ENCODE measurements around the gene VPS13C. TPM values are rescaled to one million over a fixed set of nuclear protein-coding genes. Genes with fewer than 3 reads are reported as not detected.

VPS13C gene
- total and polyA plus RNA-seq, 2 experiments from 2014 or later, result 10.2 to 20.5 TPM

DNA sequence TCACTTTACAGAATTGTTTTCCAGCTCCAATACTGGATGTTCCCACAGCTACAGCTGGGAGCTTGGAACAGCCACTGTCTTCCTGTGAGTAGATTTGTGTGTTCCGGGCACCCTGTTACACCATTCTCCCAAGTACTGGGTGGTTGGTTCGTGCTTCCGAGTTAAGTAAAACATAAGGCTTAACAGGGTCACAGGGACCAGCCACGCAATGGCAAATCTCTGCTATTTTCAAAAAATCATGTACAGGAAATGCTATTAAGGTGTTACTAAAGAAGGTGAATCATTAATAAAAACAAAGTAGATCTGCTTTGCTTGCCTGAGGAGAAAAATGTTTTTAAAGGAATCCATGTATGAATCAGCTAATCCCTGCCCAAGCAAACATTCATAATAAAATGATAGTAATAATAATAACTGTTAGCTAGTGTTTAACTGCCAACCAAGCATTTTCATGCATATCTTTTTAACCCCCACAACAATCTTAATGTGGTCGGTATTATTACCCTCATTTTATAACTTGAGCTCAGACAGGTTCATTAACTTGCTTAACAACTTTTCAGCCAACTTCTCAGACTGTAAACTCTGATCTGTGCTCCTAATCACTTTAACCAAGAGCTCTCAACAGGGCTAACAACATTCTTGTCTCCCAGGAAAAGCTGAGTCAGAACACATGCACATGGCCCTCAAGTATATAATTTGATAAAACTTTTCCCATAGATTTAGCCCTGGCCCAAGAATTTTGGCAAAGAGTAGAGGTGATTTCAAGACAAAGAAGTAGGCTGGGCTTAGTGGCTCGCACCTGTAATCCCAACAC is 3.8 kb upstream of the VPS13C start (continued):
- no peak for TF ChIP-seq ZNF462 (CRISPR knock-in tag; IDR thresholded peaks at IDR 0.05)
- TF ChIP-seq ETS1 (IDR thresholded peaks at IDR 0.05), result no peak
- TF ChIP-seq EZH2phosphoT487 (IDR thresholded peaks at IDR 0.05; ENCODE audit: unreplicated experiment), result no peak
- TF ChIP-seq, protein P1, sequence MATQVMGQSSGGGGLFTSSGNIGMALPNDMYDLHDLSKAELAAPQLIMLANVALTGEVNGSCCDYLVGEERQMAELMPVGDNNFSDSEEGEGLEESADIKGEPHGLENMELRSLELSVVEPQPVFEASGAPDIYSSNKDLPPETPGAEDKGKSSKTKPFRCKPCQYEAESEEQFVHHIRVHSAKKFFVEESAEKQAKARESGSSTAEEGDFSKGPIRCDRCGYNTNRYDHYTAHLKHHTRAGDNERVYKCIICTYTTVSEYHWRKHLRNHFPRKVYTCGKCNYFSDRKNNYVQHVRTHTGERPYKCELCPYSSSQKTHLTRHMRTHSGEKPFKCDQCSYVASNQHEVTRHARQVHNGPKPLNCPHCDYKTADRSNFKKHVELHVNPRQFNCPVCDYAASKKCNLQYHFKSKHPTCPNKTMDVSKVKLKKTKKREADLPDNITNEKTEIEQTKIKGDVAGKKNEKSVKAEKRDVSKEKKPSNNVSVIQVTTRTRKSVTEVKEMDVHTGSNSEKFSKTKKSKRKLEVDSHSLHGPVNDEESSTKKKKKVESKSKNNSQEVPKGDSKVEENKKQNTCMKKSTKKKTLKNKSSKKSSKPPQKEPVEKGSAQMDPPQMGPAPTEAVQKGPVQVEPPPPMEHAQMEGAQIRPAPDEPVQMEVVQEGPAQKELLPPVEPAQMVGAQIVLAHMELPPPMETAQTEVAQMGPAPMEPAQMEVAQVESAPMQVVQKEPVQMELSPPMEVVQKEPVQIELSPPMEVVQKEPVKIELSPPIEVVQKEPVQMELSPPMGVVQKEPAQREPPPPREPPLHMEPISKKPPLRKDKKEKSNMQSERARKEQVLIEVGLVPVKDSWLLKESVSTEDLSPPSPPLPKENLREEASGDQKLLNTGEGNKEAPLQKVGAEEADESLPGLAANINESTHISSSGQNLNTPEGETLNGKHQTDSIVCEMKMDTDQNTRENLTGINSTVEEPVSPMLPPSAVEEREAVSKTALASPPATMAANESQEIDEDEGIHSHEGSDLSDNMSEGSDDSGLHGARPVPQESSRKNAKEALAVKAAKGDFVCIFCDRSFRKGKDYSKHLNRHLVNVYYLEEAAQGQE (IDR thresholded peaks at IDR 0.05; ENCODE audit: unreplicated experiment), result no peak
- TF ChIP-seq ZNF114 (CRISPR knock-in tag; IDR thresholded peaks at IDR 0.05), result no peak
- TF ChIP-seq STAT1 (IDR thresholded peaks at IDR 0.05; ENCODE audit: unreplicated experiment), result no peak

All from GM23338 (cell line).